HG03039 (cell line): ENCODE results near the gene ARMC6.
"Not testable (repeated sequence)": the region's sequence is repeated elsewhere in the genome, so short reads cannot be mapped to it uniquely, and the experiment has no call there.

Source experiments
- ATAC-seq: cut with Tn5 transposase; IDR thresholded peaks from one replicate; pipeline ENCODE4 v1.9.1; 2021; ENCODE audit warnings: mild to moderate bottlenecking, moderate library complexity; ENCODE audit not compliant: unreplicated experiment

Gene ARMC6

GRCh38 chr19:19074196-19074882 lies 40.9 kb downstream of the ARMC6 start:
- ATAC-seq = no peak

DNA sequence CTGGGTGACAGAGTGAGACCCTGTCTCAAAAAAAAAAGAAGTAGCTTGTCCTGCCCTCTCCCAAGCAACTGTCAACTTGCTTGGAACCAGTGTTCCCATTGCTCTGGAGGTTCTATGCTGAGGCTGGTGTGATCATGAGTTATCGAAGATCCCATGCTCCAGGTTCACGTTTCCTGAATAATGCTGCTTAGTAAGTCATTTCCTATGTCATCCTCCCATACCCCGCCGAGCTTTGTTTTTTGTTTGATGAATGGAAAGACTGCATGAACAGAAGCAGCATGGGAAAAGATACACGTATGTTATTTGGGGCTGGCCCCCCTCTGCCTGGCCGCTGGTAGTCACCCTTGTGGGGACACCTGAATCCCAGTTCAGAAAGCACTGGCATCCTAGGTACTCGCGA lies 41.7 kb downstream of the ARMC6 start:
- ATAC-seq = no peak

DNA sequence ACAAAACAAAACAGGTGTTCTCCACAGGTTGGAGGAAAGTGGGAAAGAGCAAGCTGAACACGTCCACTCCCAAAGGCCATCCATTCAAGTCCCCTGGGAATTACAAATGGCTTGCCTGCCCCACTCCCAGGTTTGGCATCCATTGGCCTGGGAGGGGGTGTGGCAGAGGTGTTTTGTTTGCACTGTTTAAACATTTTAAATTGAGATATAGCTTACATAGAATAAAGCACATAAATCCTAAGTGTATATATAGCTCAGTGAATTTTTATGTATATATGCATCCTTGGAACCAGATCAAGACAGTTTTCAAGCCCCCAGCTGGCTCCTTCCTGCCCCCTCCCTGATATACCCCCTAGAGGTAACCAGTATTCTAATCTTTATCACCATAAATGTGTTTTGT lies 43.1 kb downstream of the ARMC6 start:
- no peak for ATAC-seq

GRCh38 chr19:19077103-19077502 lies 43.7 kb downstream of the ARMC6 start:
- no peak for ATAC-seq

DNA sequence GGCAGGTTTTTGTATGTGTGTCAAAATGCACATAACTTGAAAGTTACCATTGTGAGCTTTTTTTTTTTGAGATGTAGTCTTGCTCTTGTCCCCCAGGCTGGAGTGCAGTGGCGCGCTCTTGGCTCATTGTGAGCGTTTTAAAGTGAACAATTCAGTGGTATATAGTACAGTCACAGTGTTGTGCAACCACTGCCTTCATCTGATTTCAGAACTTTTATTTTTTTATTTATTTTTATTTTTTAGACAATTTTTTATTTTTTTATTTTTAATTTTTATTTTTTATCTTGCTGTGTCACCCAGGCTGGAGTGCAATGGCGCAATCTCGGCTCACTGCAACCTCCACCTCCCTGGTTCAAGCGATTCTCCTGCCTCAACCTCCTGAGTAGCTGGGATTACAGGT lies 45.4 kb downstream of the ARMC6 start:
- no peak for ATAC-seq

GRCh38 chr19:19079571-19079970 lies 46.2 kb downstream of the ARMC6 start:
- ATAC-seq = no peak

DNA sequence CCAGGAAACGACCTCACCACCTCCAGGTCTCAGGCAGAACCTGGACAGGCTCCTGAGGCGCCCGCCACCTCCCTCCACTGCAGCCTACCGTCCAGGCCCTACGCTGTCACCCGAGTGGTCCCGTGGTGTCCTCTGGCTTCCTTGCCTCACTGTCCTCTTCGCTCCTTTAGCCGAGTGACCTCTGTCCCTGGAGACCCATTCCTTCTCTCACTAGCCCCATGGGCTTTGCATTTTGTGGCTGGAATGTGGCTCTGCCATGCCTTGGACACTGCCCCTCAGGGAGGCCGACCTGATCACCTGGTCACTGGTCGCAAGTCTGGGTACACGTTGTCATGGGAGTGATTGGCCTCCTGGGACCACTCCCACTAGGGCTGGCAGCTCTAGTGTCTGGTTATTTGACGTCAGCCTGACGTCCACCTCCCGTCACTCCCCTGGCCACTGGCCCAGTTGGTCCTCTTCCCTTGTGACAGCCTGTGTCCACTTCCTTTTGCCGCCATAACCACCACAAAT lies 48.3 kb downstream of the ARMC6 start:
- no peak for ATAC-seq

GRCh38 chr19:19083413-19084178 lies 50.2 kb downstream of the ARMC6 start:
- no peak for ATAC-seq

DNA sequence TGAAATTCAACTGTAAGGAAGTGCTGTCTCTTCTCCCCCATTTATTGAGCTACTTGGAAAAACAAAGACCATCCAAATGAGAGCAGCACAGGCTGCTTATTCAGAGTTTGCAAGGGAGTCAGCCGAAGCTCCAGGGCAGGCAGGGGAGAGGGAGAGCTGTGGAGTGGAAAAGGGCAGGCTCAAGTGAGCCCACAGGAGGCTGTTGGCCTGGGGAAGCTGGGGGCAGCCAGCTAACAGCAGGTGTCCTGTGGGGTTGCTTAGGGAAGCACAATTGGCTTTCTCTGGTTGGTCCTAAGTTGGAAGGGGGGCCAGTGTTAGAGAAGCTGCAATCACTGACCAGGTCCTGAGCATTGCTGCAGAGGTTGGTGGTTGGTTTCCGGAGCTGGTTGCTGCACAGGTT lies 54.3 kb downstream of the ARMC6 start:
- ATAC-seq = no peak

DNA sequence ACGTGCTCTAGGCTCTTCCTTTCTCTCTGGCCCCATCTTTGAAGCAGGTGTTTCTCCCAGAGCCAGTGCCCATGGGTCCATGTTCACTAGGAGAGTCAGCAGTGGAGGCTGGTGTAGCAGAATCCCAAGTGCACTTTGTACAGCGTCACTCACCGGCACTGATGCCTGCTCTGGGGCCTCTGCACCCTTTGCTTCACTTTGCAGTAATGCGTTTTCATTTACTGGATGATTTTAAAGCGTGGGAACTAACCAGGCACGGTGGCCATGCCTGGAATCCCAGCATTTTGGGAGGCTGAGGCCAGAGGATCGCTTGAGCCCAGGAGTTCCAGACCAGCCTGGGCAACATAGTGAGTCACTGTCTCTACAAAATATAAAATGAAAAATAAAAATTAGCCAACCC lies 61.1 kb downstream of the ARMC6 start:
- no peak for ATAC-seq

DNA sequence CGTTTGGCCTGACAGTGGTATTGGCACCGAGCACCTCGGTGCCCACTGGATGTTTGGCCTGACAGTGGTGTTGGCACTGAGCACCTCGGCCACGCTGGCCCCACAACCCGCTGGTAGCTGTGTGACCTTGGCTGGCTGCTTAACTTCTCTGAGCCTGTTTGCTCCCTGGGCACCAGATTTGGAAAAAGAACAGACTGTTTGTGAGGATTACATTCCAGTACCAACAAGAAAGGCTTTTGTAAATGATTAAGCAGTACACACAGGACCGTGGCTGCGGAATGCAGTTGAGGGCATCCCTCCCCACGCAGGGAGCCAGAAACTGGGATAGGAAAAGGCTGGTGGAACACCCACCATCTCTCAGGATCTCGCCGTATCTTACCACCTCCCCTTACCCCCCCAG lies 62.3 kb downstream of the ARMC6 start:
- ATAC-seq = no peak

DNA sequence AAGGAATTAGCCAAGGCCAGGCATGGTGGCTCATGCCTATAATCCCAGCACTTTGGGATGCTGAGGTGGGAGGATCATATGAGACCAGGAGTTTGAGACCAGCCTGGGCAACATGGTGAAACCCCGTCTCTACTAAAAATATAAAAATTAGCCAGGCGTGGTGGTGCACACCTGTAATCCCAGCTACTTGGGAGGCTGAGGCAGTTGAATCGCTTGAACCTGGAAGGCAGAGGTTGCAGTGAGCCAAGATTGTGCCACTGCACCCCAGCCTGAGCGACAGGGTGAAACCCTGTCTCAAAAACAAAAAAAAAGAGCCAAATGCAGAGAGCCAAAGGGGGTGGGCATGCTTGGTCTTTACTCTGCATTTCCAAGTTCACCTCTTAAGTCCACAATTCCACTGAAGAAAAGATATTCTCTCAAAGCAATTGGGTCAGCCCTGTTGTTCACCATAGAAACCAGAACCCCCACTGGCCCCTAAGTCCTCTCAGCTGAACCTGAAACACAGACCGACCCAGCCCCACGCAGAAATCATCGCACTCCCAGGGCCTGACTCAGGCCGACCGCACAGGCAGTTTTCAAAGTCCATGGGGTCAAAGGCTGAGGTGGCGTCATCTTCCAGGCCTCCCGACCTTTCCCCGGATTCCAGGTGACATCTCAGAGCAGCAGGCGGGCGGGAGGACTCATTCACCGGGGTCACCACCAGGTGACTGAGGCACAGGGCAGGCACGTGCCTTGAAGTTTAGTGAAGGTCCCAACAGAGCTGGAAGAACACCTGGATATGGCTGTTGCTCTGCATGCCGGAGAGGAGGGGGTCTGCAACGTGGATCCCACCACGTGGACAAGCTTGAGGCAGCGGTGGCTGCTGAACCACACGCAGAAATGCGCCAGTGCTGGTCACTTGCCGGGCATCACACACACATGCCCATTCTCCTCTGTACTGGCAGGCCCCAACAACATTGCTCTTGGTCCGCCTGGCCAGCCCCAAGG lies 63.5 kb downstream of the ARMC6 start:
- no peak for ATAC-seq

- no peak for ATAC-seq
These were observed 64.8 kb downstream of the ARMC6 start for GRCh38 chr19:19098084-19098702.

DNA sequence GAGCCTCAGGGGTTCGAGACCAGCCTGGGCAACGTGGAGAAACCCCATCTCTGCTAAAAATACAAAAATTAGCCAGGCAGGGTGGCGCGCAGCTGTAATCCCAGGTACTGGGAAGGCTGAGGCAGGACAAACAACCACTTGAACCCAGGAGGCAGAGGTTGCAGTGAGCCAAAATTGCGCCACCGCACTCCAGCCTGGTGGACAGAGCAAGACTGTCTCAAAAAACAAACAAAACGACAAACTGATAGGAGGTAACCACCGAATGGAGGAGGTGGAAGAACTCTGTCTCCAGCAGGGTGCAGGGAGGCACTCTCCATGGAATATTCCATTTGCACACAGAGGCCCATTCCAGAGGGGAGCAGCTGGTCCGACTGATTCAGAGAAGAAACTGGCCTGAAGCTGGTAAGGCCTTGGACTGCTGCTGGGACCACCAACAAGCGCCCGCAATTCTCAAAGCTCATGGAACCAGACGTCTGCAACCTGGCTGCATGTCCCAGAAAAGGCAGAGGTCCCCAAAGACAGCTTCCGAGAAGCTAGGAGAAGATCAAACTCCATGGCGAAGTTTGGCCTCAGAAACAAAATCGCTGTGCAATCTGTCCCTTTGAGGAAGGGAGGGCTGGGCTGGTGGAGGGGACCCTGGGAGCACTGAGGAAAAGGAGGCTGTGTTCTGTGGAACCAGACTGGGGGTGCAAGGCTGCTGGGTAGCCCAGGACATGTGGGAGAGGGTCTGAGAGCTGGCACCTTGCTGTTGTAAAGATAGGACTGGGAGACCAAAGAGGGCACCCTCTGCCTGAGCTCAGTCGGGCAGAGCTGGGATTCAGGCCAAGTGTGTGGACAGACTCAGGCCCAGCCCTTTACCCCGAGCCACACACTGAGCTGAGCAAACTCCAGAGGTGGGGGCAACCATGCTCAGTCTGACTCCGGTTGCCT lies 65.6 kb downstream of the ARMC6 start:
- no peak for ATAC-seq

- ATAC-seq = no peak
These were observed 68.1 kb downstream of the ARMC6 start for GRCh38 chr19:19101540-19101939.

- ATAC-seq = not testable (repeated sequence)
These were observed 69.2 kb downstream of the ARMC6 start for GRCh38 chr19:19102566-19102965.

- ATAC-seq = no peak
These were observed 69.8 kb downstream of the ARMC6 start for GRCh38 chr19:19103167-19103566.

- no peak for ATAC-seq
These were observed 72.1 kb downstream of the ARMC6 start for GRCh38 chr19:19105365-19106055.

GRCh38 chr19:19106056-19106551 lies 72.7 kb downstream of the ARMC6 start:
- no peak for ATAC-seq
